ENCODE data around the gene CLDND2.

- TF ChIP-seq CTCF (IDR thresholded peaks at IDR 0.05) (no peak), POLR2A (IDR thresholded peaks at IDR 0.05) (no peak), POLR2AphosphoS5 (IDR thresholded peaks at IDR 0.05) (no peak), EP300 (IDR thresholded peaks at IDR 0.05) (no peak)
Observed at GRCh38 chr19:51391073-51391611, 22.3 kb upstream of the CLDND2 start.

All from stomach (tissue), 4 donors.